ENCODE measurements around the gene IKZF4. TPM values are rescaled to one million over a fixed set of nuclear protein-coding genes. Genes with fewer than 3 reads are reported as not detected.
A peak's percentile ranks its signal among the peaks of the same experiment; 100 is the strongest.
"Not testable (repeated sequence)": the region's sequence is repeated elsewhere in the genome, so short reads cannot be mapped to it uniquely, and the experiment has no call there.

Gene IKZF4
- total RNA-seq, 1 donor from 2014 or later = 2.1 TPM

DNA sequence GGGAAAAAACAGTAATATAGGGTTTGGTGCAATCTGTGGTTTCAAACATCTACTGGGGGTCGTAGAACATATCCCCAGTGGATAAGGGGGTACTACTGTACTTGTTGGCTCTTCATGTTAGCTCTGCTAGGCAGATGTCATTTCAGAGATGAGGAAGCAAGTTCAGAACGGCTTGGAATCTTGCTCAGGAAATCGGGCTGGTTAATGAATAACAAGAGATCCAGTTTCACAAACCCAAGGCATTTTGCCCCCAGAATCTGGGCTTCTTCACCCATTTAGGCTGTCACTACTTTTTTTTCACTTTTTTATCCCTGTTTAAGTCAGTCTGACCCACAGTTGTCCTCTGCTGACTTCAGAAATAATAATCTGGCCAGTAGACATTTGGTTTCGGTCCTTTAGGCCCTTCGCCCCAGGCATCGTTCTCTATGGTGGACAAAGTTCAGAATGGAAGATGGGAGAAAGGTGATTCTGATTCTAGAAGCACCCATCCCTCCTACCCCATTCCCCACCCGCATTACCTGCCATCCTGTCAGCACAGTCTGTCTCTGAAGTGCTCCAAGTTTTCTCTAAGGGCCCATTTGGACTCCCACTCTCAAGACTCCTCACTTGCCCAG is 19.2 kb upstream of the IKZF4 start:
- Histone ChIP-seq H3K4me1 (no peaks in the 10 kb centered on the region), H3K4me2 (no peak overlapping the region), H3K27me3 (no peaks in the 10 kb centered on the region), H3K4me3 (no peak overlapping the region), H3K9me3 (ENCODE audit: low read depth) (no peaks in the 10 kb centered on the region), H4K20me1 (ENCODE audit: low read depth) (no peaks in the 10 kb centered on the region), H3K36me3 (no peaks in the 10 kb centered on the region), H3K79me2 (ENCODE audit: low read depth) (peaks cover 15% of the 10 kb centered on the region), H3F3A (ENCODE audit: low read depth) (peaks cover 11% of the 10 kb centered on the region), H3K9ac (no peak overlapping the region), H2AFZ (replicated peaks) (no peak overlapping the region), H3K27ac (no peak overlapping the region)
- H3K27ac Mint-ChIP-seq = peak overlapping the region; percentile 42
- peaks cover 17% of the 10 kb centered on the region for H3K4me1 Mint-ChIP-seq
- DNase-seq (ENCODE audit: low spot score) = no peak
- TF ChIP-seq, protein P1, sequence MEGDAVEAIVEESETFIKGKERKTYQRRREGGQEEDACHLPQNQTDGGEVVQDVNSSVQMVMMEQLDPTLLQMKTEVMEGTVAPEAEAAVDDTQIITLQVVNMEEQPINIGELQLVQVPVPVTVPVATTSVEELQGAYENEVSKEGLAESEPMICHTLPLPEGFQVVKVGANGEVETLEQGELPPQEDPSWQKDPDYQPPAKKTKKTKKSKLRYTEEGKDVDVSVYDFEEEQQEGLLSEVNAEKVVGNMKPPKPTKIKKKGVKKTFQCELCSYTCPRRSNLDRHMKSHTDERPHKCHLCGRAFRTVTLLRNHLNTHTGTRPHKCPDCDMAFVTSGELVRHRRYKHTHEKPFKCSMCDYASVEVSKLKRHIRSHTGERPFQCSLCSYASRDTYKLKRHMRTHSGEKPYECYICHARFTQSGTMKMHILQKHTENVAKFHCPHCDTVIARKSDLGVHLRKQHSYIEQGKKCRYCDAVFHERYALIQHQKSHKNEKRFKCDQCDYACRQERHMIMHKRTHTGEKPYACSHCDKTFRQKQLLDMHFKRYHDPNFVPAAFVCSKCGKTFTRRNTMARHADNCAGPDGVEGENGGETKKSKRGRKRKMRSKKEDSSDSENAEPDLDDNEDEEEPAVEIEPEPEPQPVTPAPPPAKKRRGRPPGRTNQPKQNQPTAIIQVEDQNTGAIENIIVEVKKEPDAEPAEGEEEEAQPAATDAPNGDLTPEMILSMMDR (IDR thresholded peaks at IDR 0.05) = no peak
- TF ChIP-seq EZH2phosphoT487 (IDR thresholded peaks at IDR 0.05) = no peak
- TF ChIP-seq EZH2 (IDR thresholded peaks at IDR 0.05) = no peak
- H3K36me3 Mint-ChIP-seq = peaks cover 16% of the 10 kb centered on the region
- H3K27me3 Mint-ChIP-seq (ENCODE audit: insufficient read depth, low read depth) = peaks cover 8% of the 10 kb centered on the region
- H3K4me3 Mint-ChIP-seq = peak overlapping the region; percentile 30
- H3K9me3 Mint-ChIP-seq = no peaks in the 10 kb centered on the region

DNA sequence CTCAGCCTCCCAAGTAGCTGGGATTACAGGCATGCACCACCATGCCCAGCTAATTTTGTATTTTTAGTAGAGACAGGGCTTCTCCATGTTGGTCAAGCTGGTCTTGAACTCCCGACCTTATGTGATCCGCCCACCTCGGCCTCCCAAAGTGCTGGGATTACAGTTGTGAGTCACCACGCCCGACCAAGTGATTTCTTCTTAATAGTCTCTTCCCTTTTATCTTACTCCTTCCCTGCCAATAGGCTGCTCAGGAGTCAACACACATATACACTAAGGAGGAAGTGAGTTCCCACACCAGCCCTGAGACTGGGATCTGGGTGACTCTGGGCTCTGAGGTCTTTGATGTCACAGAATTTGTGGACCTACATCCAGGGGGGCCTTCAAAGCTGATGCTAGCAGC is 17.5 kb upstream of the IKZF4 start:
- not testable (repeated sequence) for H3K4me1 ChIP-seq; H3K4me3 ChIP-seq; H3K9me3 ChIP-seq (ENCODE audit: low read depth); H3K4me2 ChIP-seq; H2AFZ ChIP-seq (replicated peaks); DNase-seq (ENCODE audit: low spot score); H3K27me3 ChIP-seq; H4K20me1 ChIP-seq (ENCODE audit: low read depth); H3K36me3 ChIP-seq; H3K4me3 Mint-ChIP-seq; H3K9ac ChIP-seq; H3K79me2 ChIP-seq (ENCODE audit: low read depth); H3K27ac ChIP-seq; H3K9me3 Mint-ChIP-seq; H3K27ac Mint-ChIP-seq
- Mint-ChIP-seq H3K27me3 (ENCODE audit: insufficient read depth, low read depth) (peaks cover 13% of the 10 kb centered on the region), H3K36me3 (peaks cover 18% of the 10 kb centered on the region), H3K4me1 (peaks cover 18% of the 10 kb centered on the region)
- peaks cover 19% of the 10 kb centered on the region for H3F3A ChIP-seq (ENCODE audit: low read depth)

DNA sequence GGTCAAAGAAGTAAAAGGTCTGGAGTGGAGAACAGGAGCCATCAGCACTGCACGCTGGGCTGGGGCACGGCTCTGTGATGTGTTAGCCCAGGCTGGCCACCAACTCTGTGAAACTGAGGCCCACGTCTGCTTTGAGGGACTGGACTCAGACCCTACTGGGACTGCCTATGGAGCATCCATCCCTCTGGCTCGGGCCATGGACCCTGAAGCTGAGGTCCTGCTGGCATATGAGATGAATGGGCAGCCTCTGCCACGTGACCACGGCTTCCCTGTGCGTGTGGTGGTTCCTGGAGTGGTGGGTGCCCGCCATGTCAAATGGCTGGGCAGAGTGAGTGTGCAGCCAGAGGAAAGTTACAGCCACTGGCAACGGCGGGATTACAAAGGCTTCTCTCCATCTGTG is 16.6 kb upstream of the IKZF4 start:
- no peaks in the 10 kb centered on the region for H3K36me3 ChIP-seq
- H3K27me3 Mint-ChIP-seq (ENCODE audit: insufficient read depth, low read depth) = peaks cover 13% of the 10 kb centered on the region
- no peaks in the 10 kb centered on the region for H3K9me3 Mint-ChIP-seq
- H3F3A ChIP-seq (ENCODE audit: low read depth) = peaks cover 20% of the 10 kb centered on the region
- H3K4me2 ChIP-seq = no peak overlapping the region
- no peaks in the 10 kb centered on the region for H3K79me2 ChIP-seq (ENCODE audit: low read depth)
- no peak overlapping the region for H3K4me3 ChIP-seq
- peaks cover 16% of the 10 kb centered on the region for H3K4me1 Mint-ChIP-seq
- TF ChIP-seq EZH2phosphoT487 (IDR thresholded peaks at IDR 0.05) = no peak
- TF ChIP-seq, protein P1 (IDR thresholded peaks at IDR 0.05) = no peak
- TF ChIP-seq EZH2 (IDR thresholded peaks at IDR 0.05) = no peak
- no peaks in the 10 kb centered on the region for H3K9me3 ChIP-seq (ENCODE audit: low read depth)
- H3K4me3 Mint-ChIP-seq = peak overlapping the region; percentile 8
- no peaks in the 10 kb centered on the region for H3K4me1 ChIP-seq
- H3K27ac Mint-ChIP-seq = peak overlapping the region; percentile 48
- no peak for DNase-seq (ENCODE audit: low spot score)
- H3K36me3 Mint-ChIP-seq = peaks cover 18% of the 10 kb centered on the region
- no peaks in the 10 kb centered on the region for H4K20me1 ChIP-seq (ENCODE audit: low read depth)
- no peak overlapping the region for H2AFZ ChIP-seq (replicated peaks)
- no peak overlapping the region for H3K9ac ChIP-seq
- H3K27me3 ChIP-seq = no peaks in the 10 kb centered on the region
- H3K27ac ChIP-seq = no peak overlapping the region

Data from neural progenitor cell (in vitro differentiated cells).